NCI-H2029 treated with DMSO at 0.1 percent for 48 hours (cell line): ENCODE data around the gene ADGRF5.
A peak's percentile ranks its signal among the peaks of the same experiment; 100 is the strongest.

Experiments
- DNase-seq: peaks from one replicate; lab custom pipeline; 2025; lab: John Stamatoyannopoulos, UW

The ADGRF5 gene, protein sequence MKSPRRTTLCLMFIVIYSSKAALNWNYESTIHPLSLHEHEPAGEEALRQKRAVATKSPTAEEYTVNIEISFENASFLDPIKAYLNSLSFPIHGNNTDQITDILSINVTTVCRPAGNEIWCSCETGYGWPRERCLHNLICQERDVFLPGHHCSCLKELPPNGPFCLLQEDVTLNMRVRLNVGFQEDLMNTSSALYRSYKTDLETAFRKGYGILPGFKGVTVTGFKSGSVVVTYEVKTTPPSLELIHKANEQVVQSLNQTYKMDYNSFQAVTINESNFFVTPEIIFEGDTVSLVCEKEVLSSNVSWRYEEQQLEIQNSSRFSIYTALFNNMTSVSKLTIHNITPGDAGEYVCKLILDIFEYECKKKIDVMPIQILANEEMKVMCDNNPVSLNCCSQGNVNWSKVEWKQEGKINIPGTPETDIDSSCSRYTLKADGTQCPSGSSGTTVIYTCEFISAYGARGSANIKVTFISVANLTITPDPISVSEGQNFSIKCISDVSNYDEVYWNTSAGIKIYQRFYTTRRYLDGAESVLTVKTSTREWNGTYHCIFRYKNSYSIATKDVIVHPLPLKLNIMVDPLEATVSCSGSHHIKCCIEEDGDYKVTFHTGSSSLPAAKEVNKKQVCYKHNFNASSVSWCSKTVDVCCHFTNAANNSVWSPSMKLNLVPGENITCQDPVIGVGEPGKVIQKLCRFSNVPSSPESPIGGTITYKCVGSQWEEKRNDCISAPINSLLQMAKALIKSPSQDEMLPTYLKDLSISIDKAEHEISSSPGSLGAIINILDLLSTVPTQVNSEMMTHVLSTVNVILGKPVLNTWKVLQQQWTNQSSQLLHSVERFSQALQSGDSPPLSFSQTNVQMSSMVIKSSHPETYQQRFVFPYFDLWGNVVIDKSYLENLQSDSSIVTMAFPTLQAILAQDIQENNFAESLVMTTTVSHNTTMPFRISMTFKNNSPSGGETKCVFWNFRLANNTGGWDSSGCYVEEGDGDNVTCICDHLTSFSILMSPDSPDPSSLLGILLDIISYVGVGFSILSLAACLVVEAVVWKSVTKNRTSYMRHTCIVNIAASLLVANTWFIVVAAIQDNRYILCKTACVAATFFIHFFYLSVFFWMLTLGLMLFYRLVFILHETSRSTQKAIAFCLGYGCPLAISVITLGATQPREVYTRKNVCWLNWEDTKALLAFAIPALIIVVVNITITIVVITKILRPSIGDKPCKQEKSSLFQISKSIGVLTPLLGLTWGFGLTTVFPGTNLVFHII (N-terminal part only)

DNA sequence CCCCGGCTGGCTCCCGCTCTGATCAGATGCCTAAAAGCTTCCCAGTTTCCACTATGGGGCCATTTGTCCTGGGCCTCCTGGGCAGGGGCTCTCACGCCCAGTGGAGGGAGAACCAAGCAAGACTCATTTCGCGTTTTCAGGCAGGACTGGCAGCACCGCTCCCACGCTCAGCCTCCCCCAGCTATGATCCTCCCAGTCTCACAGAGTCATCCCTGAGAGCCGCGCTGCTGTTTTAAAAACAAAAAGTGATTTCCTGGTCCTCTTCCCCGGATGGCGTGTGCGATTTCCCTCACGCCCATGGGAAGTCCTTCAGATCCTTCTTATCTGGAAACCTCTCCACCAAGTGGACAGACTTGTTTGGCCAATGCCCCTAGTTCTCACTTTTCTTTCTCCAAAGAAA is at the start of gene ADGRF5:
TSS of gene ADGRF5 (minus strand) at position 208 of the 400 bp plus-strand sequence. CDS start 15,176 bp downstream, outside the sequence.
- no peak for DNase-seq

DNA sequence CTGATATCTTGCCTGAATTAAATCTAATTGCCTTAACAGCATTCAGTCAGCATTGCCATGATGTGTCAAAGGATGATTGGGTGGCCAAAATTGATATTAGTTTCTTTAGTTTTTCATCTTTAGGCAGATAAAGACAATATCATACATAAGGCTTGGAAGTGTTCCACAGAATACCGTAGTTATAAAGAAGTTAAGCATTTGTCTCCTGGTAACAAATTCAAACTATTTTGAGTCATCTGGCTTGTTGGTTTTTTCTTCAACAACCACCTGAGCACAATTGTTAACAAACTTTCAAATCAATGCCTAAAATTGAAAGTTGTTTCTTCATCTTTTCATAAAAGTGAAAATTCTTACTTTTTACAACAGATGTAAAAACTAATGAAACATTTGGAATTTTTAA is 47.5 kb upstream of the ADGRF5 start:
- no peak for DNase-seq

DNA sequence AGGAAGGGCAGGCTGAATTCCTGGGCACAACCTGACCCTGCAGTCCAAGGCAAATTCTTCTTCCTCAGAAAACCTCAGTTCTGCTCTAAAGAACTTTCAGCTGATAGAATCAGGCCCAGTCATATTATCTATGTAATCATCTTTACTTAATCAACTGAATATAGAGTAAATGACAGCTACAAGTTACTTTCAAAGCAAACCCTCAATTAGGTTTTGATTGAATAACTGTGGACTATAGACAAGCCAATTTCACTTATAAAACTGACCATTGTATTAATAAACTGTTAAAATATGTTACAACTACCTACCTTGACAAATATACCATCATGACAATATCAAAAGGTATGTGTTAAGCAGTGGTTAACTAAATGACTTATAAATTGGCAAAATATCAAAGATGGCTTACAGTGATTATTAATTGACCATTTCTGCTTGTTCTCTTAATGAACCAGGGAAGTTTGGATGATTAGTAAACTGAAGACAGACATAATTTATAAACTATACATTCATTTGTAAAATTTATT is 46.1 kb upstream of the ADGRF5 start:
- no peak for DNase-seq

DNA sequence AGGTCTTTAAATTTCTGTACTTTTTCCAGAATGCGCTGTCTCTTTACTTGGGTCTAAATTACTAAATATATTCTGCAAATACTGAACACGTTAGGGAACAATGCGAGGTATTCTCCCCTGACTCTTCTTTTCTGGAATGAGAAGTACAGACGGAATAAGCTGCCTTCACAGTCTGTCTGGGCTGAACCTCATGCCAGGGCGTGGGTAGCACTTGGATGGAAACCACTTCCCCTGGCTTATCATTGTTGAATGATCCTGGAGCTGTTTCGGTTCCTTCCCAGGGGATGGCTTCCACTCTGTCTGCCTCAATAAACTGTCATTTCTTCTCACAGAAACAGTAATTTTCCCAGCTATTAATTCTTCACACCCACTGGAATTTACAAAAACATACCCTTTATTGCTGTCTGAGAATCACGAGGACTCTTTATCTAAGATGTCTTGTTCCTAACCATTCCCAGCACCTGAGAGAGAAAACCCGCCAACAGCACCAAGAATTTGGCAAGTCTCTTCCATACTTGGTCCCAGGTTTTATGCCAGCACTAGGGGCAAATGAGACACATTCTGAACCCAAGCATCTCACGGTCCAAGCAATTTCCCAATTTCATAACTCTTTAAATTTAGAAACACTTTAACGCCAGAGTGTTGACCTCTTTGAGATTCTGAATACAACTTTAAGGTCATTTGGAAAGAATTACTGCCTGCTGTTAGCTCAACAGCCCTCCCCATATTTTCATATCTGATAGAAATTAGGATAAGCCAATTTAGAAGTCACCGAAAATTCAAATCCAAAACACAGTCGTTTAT is 43.2 kb upstream of the ADGRF5 start:
- no peak for DNase-seq

DNA sequence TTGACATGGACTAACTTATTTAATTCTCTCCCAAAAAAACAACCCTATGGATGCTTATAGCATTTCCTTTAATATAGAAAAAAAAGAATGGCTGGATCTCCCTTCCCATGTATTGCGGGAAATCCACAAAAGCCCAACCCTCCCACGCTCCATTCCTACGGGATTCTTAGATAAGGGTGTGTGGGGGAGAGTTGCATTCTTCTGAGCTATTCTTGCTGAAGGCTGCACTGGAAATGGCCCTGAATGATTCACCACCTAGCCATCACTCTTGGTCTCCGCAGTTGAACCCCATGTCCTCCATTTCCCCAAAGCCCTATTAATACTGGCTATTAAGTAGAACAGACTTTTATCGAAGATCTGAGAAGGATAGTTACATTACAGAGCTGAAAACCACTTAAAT is 41.9 kb upstream of the ADGRF5 start:
- no peak for DNase-seq

DNA sequence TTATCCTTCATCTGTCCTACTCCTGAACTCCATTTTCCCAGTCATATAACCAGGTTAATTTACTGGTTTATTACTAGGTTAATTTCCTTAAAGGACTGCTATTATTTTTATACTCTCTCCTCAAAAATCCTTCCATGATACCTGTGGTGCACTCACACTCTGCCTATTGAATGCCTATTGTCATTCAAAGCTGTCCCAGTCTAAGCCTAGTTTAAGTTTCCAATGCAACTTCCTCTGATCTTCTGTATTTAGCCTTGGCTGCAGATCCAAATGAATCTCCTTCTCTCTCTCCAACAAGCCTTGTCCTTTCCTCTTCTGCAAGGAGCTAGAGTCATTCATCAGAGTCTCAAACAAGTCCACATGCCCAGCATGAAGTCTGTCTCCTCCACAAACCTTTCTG is 41.3 kb upstream of the ADGRF5 start:
- no peak for DNase-seq

DNA sequence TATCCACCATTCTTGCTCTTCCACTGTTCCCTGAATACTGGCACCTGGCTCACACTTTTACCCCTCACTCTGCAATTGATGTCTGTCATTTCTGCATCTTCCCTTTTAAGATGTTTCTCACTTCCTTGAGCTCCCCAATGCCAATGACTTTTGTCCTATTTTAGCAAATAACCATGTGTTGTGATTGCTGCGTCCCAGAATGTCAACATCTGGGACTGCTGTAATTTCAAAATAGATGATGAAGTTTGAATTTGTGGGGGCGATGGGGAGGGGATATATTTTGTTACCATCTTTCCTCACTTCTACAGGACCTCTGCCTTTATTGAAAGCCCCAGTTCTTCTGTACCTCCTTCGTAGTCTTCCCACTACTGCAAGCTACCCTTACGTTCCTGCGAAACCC is 40.0 kb upstream of the ADGRF5 start:
- DNase-seq: no peak

DNA sequence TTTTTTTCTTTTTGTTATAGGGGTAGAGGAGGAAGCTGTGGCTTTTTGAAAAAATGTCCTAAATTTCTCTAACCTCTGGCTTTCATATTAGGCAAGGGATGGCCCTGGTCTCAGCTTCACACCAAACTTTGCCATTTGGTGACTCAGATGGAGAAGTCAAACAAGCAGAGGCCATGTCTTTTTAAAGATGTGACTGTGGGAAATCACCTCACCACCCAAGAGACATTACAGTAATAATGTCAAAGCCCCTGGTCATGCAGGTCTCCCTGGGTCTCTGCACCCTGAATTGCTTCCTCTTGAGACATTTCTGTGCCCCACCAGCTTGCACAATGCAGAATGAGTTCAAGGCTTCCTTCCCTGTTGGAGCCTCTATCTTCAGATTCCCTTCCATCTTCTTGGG is 39.5 kb upstream of the ADGRF5 start:
- no peak for DNase-seq

DNA sequence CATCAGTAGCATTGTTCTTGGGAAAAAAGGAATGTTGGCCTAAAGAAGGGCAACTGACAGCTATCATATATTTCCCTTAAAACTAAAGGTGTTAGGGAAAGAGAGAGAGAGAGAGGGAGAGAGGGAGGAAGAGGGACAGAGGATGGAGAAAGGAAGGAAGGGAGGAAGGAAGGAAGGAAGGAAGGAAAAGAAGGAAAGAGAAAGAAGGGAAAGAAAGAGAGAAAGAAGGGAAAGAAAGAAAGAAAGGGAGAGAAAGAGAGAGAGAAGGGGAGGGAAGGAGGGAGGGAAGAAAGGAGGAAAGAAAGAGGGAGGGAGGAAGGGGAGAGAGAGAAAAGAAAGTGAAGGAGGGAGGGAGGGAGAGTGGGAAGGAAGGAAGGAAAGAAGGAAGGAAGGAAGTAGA is 37.7 kb upstream of the ADGRF5 start:
- no peak for DNase-seq

DNA sequence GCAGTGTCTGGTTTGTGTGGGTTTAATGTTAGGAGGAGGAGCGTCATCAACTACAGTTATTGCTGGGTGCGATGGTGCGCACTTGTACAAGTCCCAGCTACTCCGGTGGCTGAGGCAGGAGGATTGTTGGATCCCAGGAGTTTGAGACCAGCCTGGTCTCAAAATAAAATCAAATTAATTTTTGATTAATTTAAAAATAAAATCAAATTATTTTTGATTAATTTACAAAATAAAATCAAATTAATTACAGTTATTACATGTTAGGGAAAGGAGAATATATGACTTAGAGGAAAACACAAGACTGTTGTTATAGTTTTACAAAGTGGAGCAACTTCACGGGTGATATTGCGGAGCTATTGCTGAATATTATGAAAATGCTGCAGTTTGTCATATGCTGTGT is 34.7 kb upstream of the ADGRF5 start:
- DNase-seq: no peak

DNA sequence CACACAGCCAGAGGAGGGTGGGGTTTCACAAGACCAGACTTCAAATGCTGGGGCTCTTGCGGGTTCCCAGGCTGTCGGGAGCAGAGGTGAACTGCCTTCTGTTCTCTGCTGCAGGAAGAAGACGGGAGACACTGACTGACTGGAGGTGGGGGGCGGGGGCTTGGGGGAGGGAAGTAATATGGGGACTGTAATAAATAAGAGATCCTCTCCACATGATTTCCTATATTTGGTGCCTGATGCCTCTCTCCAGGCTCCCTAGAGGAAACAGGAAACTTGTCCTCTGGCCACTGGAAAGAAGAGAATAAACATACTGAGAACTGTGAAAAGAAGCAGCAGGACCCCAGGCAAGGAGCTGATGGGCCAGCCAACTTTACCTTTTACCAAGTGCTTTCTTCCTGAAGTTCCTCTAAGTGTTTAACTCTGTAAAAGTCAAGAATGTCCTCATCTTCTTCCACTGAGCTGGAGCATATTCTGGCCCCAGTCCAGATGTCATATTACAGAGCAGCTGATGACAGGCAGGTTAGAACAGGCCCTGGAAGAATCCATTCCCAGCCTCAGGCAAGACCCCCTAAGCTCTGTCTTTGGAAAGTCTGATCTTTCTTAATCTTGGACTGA is 33.2 kb upstream of the ADGRF5 start:
- DNase-seq: peak; percentile 15

DNA sequence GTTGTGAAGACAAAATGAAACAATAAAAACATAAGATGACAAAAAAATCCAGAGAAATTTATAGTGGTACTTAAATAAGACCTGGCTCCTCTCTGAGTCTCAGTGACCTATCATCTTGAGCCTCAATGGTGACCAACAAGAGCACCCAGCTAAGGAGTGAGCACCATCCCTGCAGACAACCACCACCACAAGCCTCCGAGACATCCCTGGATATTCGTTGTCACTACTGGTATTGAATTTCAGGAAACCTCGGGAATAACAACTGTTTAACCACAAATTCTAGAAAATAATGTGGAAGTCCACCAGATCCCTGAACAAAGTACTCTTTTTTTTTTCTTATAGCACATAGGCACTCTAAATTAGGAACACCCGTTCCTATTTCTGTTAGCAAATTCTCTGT is 32.2 kb upstream of the ADGRF5 start:
- no peak for DNase-seq

DNA sequence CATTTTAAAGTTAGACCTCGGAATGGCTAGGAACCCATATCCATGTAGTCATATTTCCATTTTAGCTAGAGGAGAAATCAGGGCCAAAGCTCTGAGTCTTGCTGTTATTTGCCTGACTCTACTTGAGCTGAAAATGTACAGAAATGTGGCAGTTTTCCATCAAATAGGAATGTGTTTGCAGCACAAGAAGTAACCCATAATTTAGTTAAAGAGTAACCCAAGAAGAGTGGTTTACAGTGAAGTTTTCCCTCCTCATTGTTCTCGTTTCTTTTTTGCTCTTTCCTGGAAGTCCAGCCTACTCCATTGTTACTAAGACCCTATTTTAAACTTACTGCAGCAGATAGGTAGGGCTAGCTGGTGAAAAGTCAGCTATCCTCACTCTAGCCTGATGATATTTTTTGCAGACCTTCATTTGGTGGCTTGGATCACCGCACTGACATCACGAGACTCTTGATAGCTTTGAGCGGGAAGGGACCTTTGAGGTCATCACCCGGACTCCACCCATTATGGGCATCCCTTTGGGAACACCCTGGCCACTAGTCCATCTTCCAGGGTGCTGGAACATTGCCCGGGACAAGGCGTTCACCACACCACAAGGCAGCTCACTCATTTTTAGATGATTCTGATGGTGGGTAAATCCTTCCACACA is 28.0 kb upstream of the ADGRF5 start:
- DNase-seq: no peak

DNA sequence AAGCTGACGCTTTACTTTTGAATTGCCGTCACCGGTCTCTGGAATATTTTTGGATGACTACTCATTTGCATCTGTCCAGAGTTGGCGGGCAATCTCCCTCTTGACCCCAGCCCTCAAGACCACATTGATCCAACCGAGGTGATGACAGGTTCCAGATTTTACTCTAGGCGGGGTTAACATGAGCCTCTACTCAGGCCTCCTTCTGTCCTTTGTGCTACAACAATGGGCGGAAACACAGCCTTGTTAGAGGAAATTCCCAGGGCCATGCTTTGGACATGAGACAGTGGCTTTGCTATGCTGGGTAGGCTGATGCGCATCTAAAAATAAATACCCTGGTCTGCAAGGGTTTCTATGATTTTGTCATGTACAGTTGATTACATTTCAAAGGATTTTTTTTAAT is 27.0 kb upstream of the ADGRF5 start:
- DNase-seq: no peak

DNA sequence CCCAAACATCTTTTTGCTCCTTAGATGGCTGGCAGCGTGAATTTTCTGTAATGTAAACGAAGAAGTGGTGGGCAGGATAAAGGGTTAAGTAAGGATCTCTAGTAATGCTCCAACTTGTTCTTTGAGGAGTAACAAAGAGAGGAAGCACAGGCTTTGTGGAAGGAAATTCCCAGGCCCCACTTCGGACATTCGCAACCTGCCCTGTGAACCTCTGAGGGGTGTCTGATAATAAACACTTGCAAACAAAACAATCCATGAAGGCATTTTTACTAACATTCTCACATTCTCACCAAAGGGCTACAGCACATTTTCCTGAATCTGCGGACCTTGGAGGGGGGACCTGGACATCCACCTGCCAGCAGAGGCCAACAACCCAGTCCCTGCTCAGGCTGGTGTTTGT is 25.8 kb upstream of the ADGRF5 start:
- DNase-seq: no peak

DNA sequence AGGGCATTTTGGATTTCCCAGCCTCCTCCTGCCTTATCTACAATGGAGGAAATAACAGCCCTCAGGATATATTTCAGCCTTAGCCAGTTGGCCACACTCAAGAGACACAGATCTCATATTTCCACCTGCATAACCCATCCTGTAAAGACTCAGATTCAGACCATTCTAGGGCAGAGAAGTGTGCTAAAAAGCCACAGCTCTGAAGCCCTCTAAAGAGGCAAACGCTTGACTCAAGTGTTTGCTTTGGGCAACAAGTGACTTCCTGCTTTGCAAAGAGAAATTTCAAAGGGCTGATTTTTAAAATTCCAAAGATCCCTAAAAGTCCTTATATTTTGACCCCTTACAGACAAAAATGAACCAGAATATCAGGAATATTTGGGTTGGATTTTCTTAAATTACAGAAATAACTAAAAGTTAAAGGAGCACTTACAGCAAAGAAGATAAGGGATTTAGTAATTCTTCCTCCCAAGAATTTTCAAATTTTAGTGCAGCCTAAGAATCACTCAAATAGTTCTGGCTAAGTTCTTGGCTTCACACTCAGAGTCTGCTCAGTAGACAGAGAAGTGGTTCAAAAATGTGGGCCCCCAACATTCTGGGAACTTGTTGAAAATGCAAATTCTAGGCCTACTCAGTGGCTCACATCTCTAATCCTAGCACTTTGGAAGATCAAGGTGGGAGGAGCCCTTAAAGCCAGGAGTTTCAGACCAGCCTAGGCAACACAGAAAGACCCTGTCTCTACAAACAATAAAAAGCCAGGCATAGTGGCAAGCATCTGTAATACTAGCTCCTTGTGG is 18.9 kb upstream of the ADGRF5 start:
- peak; percentile 93 for DNase-seq

DNA sequence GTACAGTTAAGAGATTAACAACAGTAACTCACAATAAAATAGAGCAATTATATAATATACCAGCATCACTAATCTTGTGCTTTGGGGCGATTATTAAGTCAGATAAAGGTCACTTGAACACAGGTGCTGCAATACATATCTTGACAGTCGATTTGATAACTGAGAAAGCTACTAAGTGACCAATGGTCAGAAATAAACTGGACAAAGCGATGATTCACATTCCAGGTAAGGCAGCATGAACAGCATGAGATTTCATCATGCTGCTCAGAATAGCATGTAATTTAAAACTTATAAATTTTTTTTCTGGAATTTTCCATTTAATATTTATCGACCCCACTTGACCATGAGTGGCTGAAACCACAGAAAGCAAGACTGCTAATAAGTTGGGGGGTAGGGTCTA is 15.9 kb upstream of the ADGRF5 start:
- DNase-seq: no peak

DNA sequence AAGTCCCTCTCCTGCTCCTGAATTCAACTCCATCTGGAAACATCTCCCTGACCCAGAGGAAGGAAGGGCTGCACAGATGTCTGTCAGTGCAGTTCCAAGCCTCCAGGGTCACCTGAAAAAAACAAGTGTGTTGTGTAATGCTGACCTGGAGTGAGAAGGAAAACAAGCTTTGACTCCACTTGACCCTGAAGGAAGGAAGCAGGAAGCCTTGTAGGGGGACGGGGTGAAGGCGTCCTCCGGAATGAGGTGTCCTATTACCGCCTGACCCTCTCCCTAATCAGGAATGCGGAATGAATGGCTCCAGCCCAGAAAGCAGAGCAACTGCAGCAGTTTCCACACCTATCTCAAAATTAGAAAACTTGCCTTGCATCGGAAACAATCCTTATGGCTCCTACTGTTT is 13.9 kb upstream of the ADGRF5 start:
- no peak for DNase-seq

DNA sequence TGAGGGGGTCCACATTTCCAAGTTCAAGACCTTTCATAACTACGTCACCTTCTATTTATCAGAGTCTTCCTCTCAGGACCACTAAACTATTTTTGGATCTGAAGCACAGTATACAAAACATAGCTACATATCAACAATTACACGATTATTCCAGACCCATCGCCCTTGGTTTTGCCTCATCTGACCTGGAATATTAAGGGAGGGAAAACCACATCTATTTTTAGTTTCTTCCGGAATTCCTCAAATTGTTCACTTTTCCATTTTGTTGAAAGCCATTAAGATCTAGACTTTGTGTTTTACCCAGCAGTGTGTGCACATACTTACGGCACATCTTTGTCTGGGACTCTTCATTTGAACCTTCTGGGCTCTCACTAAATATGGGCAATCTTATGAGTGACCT is 12.0 kb upstream of the ADGRF5 start:
- no peak for DNase-seq
